SK-N-MC (cell line): Measurements from ENCODE around the gene GALNTL6.

Experiments used
- EZH2 ChIP-seq: fragments of 200-600 bp; sonication (generic); IDR thresholded peaks from one replicate; pipeline ENCODE4 v1.6.1; 2017; ENCODE audit warnings: antibody characterized with exemption
- POLR2AphosphoS5 ChIP-seq: IDR thresholded peaks from 2 replicates; pipeline ENCODE4 v1.6.1; 2012; ENCODE audit warnings: mild to moderate bottlenecking, low read depth, low read length, borderline replicate concordance

GRCh38 chr4:172986114-172986513 lies 1172.9 kb downstream of the GALNTL6 start:
- TF ChIP-seq EZH2 (no peak), POLR2AphosphoS5 (no peak)
